SW 1271 (cell line): ENCODE data around the gene WDR64.
"Not testable (repeated sequence)": the region's sequence is repeated elsewhere in the genome, so short reads cannot be mapped to it uniquely, and the experiment has no call there.

Experiments
- DNase-seq, 2 experiments: peaks; one replicate each; lab custom pipeline; 2025; lab: John Stamatoyannopoulos, UW

Gene WDR64

GRCh38 chr1:241701483-241702295 is 49.6 kb downstream of the WDR64 start:
- DNase-seq, result no peak

- peak in 1 of 2 experiments; percentile 9 for DNase-seq
Measured at GRCh38 chr1:241702442-241703373, 50.6 kb downstream of the WDR64 start.

- DNase-seq, result not testable (repeated sequence)
Measured at GRCh38 chr1:241703739-241704138, 51.7 kb downstream of the WDR64 start.

- DNase-seq, result peak in 1 of 2 experiments; percentile 20
Measured at GRCh38 chr1:241706257-241706656, 54.2 kb downstream of the WDR64 start.

- DNase-seq, result peak in 1 of 2 experiments; percentile 56
Measured at GRCh38 chr1:241706967-241707366, 54.9 kb downstream of the WDR64 start.

GRCh38 chr1:241707442-241707841 is 55.4 kb downstream of the WDR64 start:
- no peak for DNase-seq

- DNase-seq, result no peak
Measured at GRCh38 chr1:241711326-241711725, 59.2 kb downstream of the WDR64 start.

- no peak for DNase-seq
Measured at GRCh38 chr1:241713316-241713715, 61.2 kb downstream of the WDR64 start.

GRCh38 chr1:241714321-241715218 is 62.5 kb downstream of the WDR64 start:
- DNase-seq, result no peak

- no peak for DNase-seq
Measured at GRCh38 chr1:241715435-241715834, 63.4 kb downstream of the WDR64 start.

GRCh38 chr1:241715956-241716355 is 63.9 kb downstream of the WDR64 start:
- DNase-seq, result no peak

- no peak for DNase-seq
Measured at GRCh38 chr1:241716915-241717656, 65.0 kb downstream of the WDR64 start.

- DNase-seq, result no peak
Measured at GRCh38 chr1:241717975-241718374, 65.9 kb downstream of the WDR64 start.

GRCh38 chr1:241721011-241721410 is 68.9 kb downstream of the WDR64 start:
- DNase-seq, result no peak

- no peak for DNase-seq
Measured at GRCh38 chr1:241722947-241723346, 70.9 kb downstream of the WDR64 start.

- no peak for DNase-seq
Measured at GRCh38 chr1:241724741-241725356, 72.8 kb downstream of the WDR64 start.

GRCh38 chr1:241730031-241730430 is 78.0 kb downstream of the WDR64 start:
- DNase-seq, result no peak

GRCh38 chr1:241733899-241734298 is 81.8 kb downstream of the WDR64 start:
- DNase-seq, result no peak

GRCh38 chr1:241734533-241734932 is 82.5 kb downstream of the WDR64 start:
- DNase-seq, result no peak

GRCh38 chr1:241735493-241735926 is 83.4 kb downstream of the WDR64 start:
- not testable (repeated sequence) for DNase-seq

GRCh38 chr1:241736387-241736786 is 84.3 kb downstream of the WDR64 start:
- DNase-seq, result no peak
